ENCODE data around the gene MRE11.
"Not testable (repeated sequence)": the region's sequence is repeated elsewhere in the genome, so short reads cannot be mapped to it uniquely, and the experiment has no call there.

The MRE11 gene

DNA sequence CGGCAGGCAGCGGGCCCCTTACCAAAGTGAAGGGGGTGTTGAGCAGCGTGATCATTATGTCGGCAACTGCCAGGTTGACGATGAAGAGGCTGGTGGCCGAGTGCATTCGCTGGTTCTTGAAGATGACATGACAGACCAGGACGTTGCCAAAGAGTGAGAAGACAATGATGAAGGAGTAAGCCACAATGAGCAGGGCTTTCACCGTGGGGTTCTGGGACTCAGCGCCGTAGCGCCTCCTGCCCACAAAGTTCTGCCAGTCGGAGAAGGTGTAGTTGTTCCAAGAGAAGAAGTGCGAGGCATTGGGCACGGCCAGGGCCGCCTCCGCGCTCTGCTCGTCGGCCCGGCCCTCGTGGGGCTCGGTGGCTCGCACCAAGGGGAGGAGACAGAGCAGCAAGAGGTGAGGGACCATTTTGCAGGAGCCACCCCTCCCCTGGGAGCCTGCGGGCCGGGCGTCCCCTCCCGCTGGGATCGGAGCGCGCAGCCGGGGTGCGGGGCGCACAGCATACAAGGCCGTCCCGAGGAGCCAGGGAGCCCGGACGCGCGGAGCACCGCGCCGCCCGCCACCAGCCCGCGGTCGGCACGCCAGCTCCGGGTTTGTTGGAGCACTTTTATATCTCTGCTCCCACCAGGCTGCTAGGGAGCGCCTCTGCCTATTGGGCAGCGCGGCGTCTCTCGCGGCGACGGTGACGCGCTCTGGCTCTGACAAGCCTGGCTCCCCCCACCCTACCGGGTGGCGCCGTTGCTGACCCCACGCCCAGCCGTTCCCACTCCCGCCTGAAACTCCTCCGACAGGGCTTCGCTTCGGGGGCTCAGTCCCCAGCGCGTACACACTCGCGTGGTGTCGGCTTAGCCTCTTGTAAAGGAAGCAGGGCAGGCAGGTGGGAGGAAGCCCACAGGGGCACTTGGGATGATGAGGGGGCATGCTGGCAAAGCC is 92.5 kb downstream of the MRE11 start, which contains the start of gene GPR83:
Gene GPR83 (minus strand): TSS at position 581 of the 934 bp plus-strand sequence. CDS start 172 bp downstream, at position 409.
- TF ChIP-seq, protein P1, sequence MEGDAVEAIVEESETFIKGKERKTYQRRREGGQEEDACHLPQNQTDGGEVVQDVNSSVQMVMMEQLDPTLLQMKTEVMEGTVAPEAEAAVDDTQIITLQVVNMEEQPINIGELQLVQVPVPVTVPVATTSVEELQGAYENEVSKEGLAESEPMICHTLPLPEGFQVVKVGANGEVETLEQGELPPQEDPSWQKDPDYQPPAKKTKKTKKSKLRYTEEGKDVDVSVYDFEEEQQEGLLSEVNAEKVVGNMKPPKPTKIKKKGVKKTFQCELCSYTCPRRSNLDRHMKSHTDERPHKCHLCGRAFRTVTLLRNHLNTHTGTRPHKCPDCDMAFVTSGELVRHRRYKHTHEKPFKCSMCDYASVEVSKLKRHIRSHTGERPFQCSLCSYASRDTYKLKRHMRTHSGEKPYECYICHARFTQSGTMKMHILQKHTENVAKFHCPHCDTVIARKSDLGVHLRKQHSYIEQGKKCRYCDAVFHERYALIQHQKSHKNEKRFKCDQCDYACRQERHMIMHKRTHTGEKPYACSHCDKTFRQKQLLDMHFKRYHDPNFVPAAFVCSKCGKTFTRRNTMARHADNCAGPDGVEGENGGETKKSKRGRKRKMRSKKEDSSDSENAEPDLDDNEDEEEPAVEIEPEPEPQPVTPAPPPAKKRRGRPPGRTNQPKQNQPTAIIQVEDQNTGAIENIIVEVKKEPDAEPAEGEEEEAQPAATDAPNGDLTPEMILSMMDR (IDR thresholded peaks at IDR 0.05; ENCODE audit: extremely low read depth, missing control alignments) = no peak
- DNase-seq (ENCODE audit: low spot score) = no peak

GRCh38 chr11:94400457-94400838 is 93.2 kb downstream of the MRE11 start:
- TF ChIP-seq, protein P1 (IDR thresholded peaks at IDR 0.05; ENCODE audit: extremely low read depth, missing control alignments) = no peak
- DNase-seq (ENCODE audit: low spot score) = no peak

- no peak for DNase-seq (ENCODE audit: low spot score)
- TF ChIP-seq, protein P1 (IDR thresholded peaks at IDR 0.05; ENCODE audit: extremely low read depth, missing control alignments) = no peak
Measured at GRCh38 chr11:94400050-94400449, 93.6 kb downstream of the MRE11 start.

- TF ChIP-seq, protein P1 (IDR thresholded peaks at IDR 0.05; ENCODE audit: extremely low read depth, missing control alignments) = no peak
- no peak for DNase-seq (ENCODE audit: low spot score)
Measured at GRCh38 chr11:94398101-94398500, 95.5 kb downstream of the MRE11 start.

GRCh38 chr11:94396282-94396681 is 97.4 kb downstream of the MRE11 start:
- no peak for DNase-seq (ENCODE audit: low spot score)
- TF ChIP-seq, protein P1 (IDR thresholded peaks at IDR 0.05; ENCODE audit: extremely low read depth, missing control alignments) = no peak

- not testable (repeated sequence) for DNase-seq (ENCODE audit: low spot score)
Measured at GRCh38 chr11:94391937-94392336, 101.7 kb downstream of the MRE11 start.

DNA sequence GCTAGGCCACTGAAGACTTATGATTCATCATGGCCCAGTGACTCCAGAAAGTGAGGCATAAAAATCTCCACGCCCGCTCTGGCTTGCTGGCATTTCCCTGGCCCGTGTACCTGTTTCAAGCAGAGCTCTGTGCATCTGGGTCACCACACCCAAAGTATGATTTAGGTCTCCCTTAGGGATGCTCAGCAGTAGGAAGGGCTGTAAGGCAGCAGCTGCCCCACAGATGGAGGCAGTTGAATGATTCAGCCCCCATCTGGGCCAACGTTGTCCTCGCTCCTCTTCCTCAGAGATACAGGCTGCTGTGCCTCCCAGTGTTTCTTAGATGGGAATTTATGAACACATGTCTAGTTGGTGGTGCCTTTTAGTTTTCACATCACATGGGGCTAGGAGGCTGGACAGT is 114.0 kb downstream of the MRE11 start:
- no peak for DNase-seq (ENCODE audit: low spot score)
- TF ChIP-seq, protein P1 (IDR thresholded peaks at IDR 0.05; ENCODE audit: extremely low read depth, missing control alignments) = no peak
